Transverse colon (tissue), 4 donors: ENCODE results near the gene AGRN. TPM values are rescaled to one million over a fixed set of nuclear protein-coding genes. Genes with fewer than 3 reads are reported as not detected.

Experiments used
- DNase-seq: peaks from one replicate; pipeline ENCODE4 v3.0.0-alpha.2; 2019
- H3K27ac ChIP-seq, 4 donors: fragments of 200-600 bp; sonication (generic); 2 replicates each; pipeline ENCODE4 v1.5.1; 2016 to 2018; ENCODE audit warnings: inconsistent platforms in 4 of 4
- H3K27me3 ChIP-seq: fragments of 200-600 bp; sonication (generic); 2 replicates; pipeline ENCODE4 v1.5.1; 2017; ENCODE audit warnings: inconsistent platforms
- H3K36me3 ChIP-seq, 4 donors: fragments of 200-600 bp; sonication (generic); 2 replicates each; pipeline ENCODE4 v1.5.1; 2017 to 2019; ENCODE audit warnings: inconsistent platforms in 4 of 4
- H3K4me1 ChIP-seq, 4 donors: fragments of 200-600 bp; sonication (generic); 2 replicates each; pipeline ENCODE4 v1.5.1; 2017 to 2020; ENCODE audit warnings: inconsistent platforms in 4 of 4
- H3K4me3 ChIP-seq, 4 donors: fragments of 200-600 bp; sonication (generic); 1 replicate in 1 of 4; 2 replicates in 3 of 4; pipeline versions ENCODE4 v1.5.1 to v1.6.1; 2017 to 2019; ENCODE audit warnings: inconsistent platforms in 4 of 4
- H3K9me3 ChIP-seq, 2 donors: fragments of 200-600 bp; sonication (generic); 2 replicates each; pipeline ENCODE4 v1.5.1; 2017 to 2019; ENCODE audit warnings: inconsistent platforms in 2 of 2
- EP300 ChIP-seq: sonication (generic); formaldehyde crosslinking; IDR thresholded peaks from one replicate; pipeline ENCODE4 v1.6.1; 2017; ENCODE audit warnings: antibody characterized with exemption, low read depth
- POLR2A ChIP-seq: fragments of 450-650 bp; IDR thresholded peaks from one replicate; pipeline ENCODE4 v1.6.1; 2016; ENCODE audit warnings: antibody characterized with exemption, mild to moderate bottlenecking, moderate library complexity
- POLR2AphosphoS5 ChIP-seq, 3 donors: sonication (generic); formaldehyde crosslinking; IDR thresholded peaks; one replicate each; pipeline ENCODE4 v1.6.1; 2016; ENCODE audit warnings: antibody characterized with exemption in 3 of 3
- WGBS, 2 donors: methylation state at CpG; one replicate each; pipeline ENCODE4 v1.1.5; 2018; ENCODE audit warnings: low coverage in 1 of 2; 5-methylcytosine and 5-hydroxymethylcytosine counted together
- in situ Hi-C, 4 donors: fragments of 200-750 bp; cut with MboI; loops; one replicate each; pipeline versions ENCODE4 v1.15.0 to v1.15.1; 2017; ENCODE audit warnings: low sequenced_read_pairs in 3 of 4, low pct_ligation_motif_present in 1 of 4, low pct_unique_long_range_greater_than_20kb in 1 of 4
- intact Hi-C: fragments of 100-400 bp; cut with DNase I; formaldehyde crosslinking; loops from one replicate; pipeline ENCODE4 v1.15.1; 2023; ENCODE audit warnings: low total_unique reads
- total RNA-seq, 4 donors: library from RNA; depleted of rRNA; stranded (reverse); fragments of >200 nt; gene quantifications; one replicate each; pipeline ENCODE4 v1.1.0, GENCODE V29; 2016
- TF ChIP-seq, protein P1 (sequence below), 5 experiments: fragments of 200-600 bp in 3 of 5; fragments of 450-650 bp in 2 of 5; sonication (generic) in 3 of 5; IDR thresholded peaks; 1 replicate in 2 of 5; 2 replicates in 3 of 5; pipeline ENCODE4 v1.5.1; 2016 to 2017; ENCODE audit warnings: antibody characterized with exemption in 5 of 5, inconsistent platforms in 3 of 5, mild to moderate bottlenecking in 2 of 5, moderate library complexity in 1 of 5

AGRN gene
- total RNA-seq, 4 donors from 2014 or later = 25.4 to 132 (median 44.8) TPM

DNA sequence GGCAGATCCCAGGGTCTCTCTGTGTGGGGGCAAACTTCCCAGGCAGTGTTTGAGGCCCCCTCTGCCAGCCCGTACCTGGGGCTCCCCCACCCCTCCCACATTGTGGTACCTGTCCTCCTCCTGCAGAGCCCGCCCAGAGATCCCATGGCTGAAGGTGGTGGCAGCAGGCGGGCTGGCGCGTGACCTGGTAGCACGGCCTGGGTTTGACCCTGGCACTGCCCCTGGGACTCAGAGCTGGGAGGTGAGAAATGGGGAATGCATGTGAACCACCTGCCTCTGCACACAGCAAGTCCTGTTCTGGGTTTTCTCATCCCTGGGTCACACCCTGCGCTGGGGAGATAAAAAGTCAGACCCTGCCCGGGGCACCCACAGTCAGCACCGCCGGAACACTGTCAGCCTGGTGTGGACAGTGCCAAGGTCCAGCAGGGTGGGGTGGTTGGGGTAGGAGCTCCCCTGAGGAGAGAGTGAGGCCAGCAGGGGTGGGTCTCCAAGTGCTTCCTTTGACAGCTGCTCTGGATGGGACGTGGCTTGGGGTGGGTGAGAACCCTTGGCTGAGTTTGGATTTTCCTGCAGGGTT lies 11.8 kb downstream of the AGRN start:
- no peak for DNase-seq
- Histone ChIP-seq H3K4me3 (no peak overlapping the region), H3K9me3 (no peaks in the 10 kb centered on the region), H3K36me3 (no peaks in the 10 kb centered on the region), H3K4me1 (peaks cover 9 to 22% (median 22%) of the 10 kb centered on the region in 4 donors), H3K27me3 (peaks cover 29% of the 10 kb centered on the region), H3K27ac (no peak overlapping the region)
- in situ Hi-C loops (loop anchor here in 1 of 4 donors (10.0 kb wide), 1 partner anchor 83 kb away; the partner anchor contains the start of gene C1orf159), intact Hi-C loops (no loop called here)
- 86% methylated on average over 11 of the region's 11 CpGs; no CpG with 5 or more reads in 1 of the 2 donors for WGBS, 2 donors
- TF ChIP-seq, protein P1, sequence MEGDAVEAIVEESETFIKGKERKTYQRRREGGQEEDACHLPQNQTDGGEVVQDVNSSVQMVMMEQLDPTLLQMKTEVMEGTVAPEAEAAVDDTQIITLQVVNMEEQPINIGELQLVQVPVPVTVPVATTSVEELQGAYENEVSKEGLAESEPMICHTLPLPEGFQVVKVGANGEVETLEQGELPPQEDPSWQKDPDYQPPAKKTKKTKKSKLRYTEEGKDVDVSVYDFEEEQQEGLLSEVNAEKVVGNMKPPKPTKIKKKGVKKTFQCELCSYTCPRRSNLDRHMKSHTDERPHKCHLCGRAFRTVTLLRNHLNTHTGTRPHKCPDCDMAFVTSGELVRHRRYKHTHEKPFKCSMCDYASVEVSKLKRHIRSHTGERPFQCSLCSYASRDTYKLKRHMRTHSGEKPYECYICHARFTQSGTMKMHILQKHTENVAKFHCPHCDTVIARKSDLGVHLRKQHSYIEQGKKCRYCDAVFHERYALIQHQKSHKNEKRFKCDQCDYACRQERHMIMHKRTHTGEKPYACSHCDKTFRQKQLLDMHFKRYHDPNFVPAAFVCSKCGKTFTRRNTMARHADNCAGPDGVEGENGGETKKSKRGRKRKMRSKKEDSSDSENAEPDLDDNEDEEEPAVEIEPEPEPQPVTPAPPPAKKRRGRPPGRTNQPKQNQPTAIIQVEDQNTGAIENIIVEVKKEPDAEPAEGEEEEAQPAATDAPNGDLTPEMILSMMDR (IDR thresholded peaks at IDR 0.05) = no peak
- TF ChIP-seq EP300 (no peak), POLR2A (no peak), POLR2AphosphoS5 (IDR thresholded peaks at IDR 0.05) (no peak)

DNA sequence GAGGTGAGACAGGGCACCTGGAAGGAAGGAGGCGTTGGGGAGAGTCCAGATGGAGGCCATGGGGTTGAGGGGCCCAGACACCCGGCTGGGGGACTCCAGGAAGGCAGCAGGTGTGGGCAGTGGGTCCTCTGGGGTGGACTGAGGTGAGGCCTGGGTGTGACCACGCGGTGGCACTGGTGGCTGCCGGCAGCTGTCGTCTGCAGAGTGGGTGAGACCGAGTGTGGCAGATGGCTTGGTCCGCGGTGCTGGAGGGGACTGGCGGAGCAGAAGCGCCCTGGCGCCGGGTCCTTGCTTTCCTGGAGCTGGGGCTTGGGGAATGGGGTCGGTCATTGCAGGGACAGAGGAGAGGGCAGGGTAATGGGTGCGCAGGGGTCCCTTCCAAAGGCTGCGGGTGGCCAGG lies 12.5 kb downstream of the AGRN start:
- peak; percentile 57 for DNase-seq
- no peak overlapping the region for H3K27ac ChIP-seq
- no peaks in the 10 kb centered on the region for H3K36me3 ChIP-seq
- H3K4me3 ChIP-seq = peak overlapping the region in 3 of 4 donors; percentile 29 to 49 (median 46)
- peaks cover 9 to 22% (median 22%) of the 10 kb centered on the region in 4 donors for H3K4me1 ChIP-seq
- no peaks in the 10 kb centered on the region for H3K9me3 ChIP-seq
- WGBS, 2 donors = 38 to 42% methylated on average over 9 to 16 of the region's 16 CpGs
- H3K27me3 ChIP-seq = peaks cover 29% of the 10 kb centered on the region
- intact Hi-C loops = no loop called here
- TF ChIP-seq EP300 = no peak
- TF ChIP-seq POLR2AphosphoS5 (IDR thresholded peaks at IDR 0.05) = no peak
- in situ Hi-C loops = loop anchor here in 1 of 4 donors (10.0 kb wide), 1 partner anchor 82 kb away; the partner anchor contains the start of gene C1orf159

DNA sequence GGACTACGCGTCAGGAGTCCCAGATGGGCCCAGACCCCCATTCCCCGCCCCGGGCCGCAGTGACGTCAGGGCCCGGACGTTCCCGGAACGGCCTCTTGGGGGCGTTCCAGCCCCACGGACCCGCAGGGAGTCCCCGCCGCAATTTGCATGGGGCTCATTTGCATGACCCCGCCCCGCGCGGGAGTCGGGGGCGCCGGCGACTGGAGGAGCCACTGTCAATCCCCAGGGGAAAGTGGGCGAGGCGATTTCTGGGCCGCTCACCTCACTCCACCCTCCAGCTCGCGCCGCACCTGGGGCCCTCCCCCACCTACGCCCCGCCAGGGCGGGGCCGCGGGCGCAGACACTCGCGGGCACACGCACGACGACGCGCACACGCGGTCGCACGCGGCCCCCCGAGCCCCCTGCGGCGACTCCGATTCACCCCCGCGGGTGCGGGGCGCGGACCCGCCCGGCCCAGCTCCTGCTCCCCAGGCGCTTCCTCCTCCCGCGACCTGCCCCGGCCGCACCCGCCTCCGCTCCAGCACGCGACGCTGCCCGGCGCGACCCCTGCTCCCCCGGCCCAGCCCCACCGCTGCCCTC lies 13.2 kb downstream of the AGRN start:
- DNase-seq = peak; percentile 92
- Histone ChIP-seq H3K27me3 (peaks cover 34% of the 10 kb centered on the region), H3K27ac (peak overlapping the region in 1 of 4 donors; percentile 39), H3K4me3 (peak overlapping the region; percentile 4 to 49 (median 38)), H3K4me1 (peaks cover 9 to 22% (median 22%) of the 10 kb centered on the region in 4 donors), H3K9me3 (no peaks in the 10 kb centered on the region), H3K36me3 (no peaks in the 10 kb centered on the region)
- 7% methylated on average over 36 of the region's 73 CpGs; no CpG with 5 or more reads in 1 of the 2 donors for WGBS, 2 donors
- intact Hi-C loops = no loop called here
- TF ChIP-seq, protein P1 (IDR thresholded peaks at IDR 0.05) = peak; percentile 65 to 84 (median 72)
- TF ChIP-seq EP300 = no peak
- in situ Hi-C loops = loop anchor here in 1 of 4 donors (10.0 kb wide), 1 partner anchor 82 kb away; the partner anchor contains the start of gene C1orf159

DNA sequence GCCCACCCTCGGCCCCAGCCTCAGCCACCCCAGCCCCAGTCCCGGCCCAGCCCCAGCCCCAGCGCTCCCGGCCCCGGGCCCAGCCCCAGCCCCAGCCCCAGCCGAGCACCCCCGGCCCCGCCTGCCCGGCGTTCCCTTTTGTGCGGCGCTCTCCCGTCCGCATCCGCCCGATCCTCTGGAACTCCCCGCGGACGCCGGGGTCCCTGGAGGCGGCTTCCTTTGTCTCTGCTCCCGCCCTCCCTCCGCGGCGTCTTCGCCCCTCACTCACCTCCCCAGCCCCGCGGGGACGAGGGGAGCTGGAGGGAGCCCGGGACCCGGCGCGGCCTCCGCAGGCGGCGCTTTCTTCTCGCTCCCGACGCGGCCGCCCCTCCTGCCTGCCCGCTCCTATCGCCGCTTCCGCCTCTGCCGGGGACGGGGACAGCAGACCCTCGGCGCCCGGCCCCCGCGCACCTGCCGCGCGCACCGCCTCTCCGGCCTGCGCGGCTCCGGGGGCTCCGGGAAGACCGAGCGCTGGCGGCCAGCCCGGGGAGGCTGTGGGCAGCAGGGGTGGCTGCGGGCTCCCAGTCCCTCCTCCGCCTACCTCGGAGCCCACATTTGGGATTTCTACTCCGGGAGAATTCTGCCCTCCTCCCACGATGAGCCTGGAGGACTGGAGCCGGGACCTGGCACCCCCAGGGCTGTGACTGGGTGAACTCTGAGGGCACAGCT lies 14.0 kb downstream of the AGRN start:
- Histone ChIP-seq H3K9me3 (no peaks in the 10 kb centered on the region), H3K27me3 (peaks cover 39% of the 10 kb centered on the region), H3K4me1 (peaks cover 9 to 22% (median 22%) of the 10 kb centered on the region in 4 donors), H3K36me3 (no peaks in the 10 kb centered on the region), H3K27ac (no peak overlapping the region), H3K4me3 (peak overlapping the region in 3 of 4 donors; percentile 15 to 49 (median 46))
- WGBS, 2 donors = 28% methylated on average over 34 of the region's 71 CpGs; no CpG with 5 or more reads in 1 of the 2 donors
- intact Hi-C loops (no loop called here), in situ Hi-C loops (loop anchor here in 1 of 4 donors (10.0 kb wide), 1 partner anchor 81 kb away; the partner anchor contains the start of gene C1orf159)
- no peak for TF ChIP-seq POLR2A
- TF ChIP-seq EP300 = no peak
- TF ChIP-seq, protein P1 (IDR thresholded peaks at IDR 0.05) = no peak
- TF ChIP-seq POLR2AphosphoS5 (IDR thresholded peaks at IDR 0.05) = no peak
- no peak for DNase-seq
